GM12878 (cell line): Measurements from ENCODE around the gene ADAM23. TPM values are rescaled to one million over a fixed set of nuclear protein-coding genes. Genes with fewer than 3 reads are reported as not detected.

Source experiments
- ATAC-seq: fragments of 200-7000 bp; cut with Tn5 transposase; 3 replicates; pipeline ENCODE4 v1.9.1; 2020; ENCODE audit warnings: mild to moderate bottlenecking, moderate library complexity
- BruUV-seq: library from RNA; stranded (reverse); fragments of 400-500 nt; replicated peaks from 2 replicates; lab custom pipeline; 2021; lab: Mats Ljungman, UMichigan
- CTCF ChIA-PET: fragments of 300-600 bp; sonication (Branson Sonifier 250); formaldehyde crosslinking; extraction: SDS; loops from one replicate; lab custom pipeline; 2021; ENCODE audit warnings: inconsistent platforms; lab: Yijun Ruan, JAX
- POLR2A ChIA-PET: fragments of 350-600 bp; formaldehyde crosslinking; extraction: SDS; loops from one replicate; lab custom pipeline; 2021; ENCODE audit warnings: inconsistent platforms; lab: Charles Lee
- RAD21 ChIA-PET: fragments of 300-600 bp; sonication (Branson Sonifier 250); formaldehyde crosslinking; loops from one replicate; lab custom pipeline; 2023; ENCODE audit warnings: antibody characterized with exemption; ENCODE audit not compliant: unreplicated experiment; lab: Charles Lee
- SMC1A ChIA-PET: fragments of 300-600 bp; sonication (Branson Sonifier 250); formaldehyde crosslinking; loops from one replicate; lab custom pipeline; 2023; ENCODE audit not compliant: unreplicated experiment, uncharacterized antibody; lab: Charles Lee
- DNase-seq: peaks from one replicate; pipeline ENCODE4 v3.0.0-alpha.2; 2011; ENCODE audit warnings: low read depth, low spot score
- FAIRE-seq: peaks from 3 replicates; lab custom pipeline; 2011; peaks lifted over from hg19 to GRCh38; lab: Jason Lieb, UNC
- H2AFZ ChIP-seq: 2 replicates; pipeline ENCODE4 v1.6.0; 2011; ENCODE audit warnings: low read depth, low read length, control low read depth; ENCODE audit not compliant: control insufficient read depth
- H3K27ac ChIP-seq: 2 replicates; pipeline ENCODE4 v1.5.1; 2011; ENCODE audit warnings: control low read depth; ENCODE audit not compliant: control insufficient read depth, insufficient read depth
- H3K27me3 ChIP-seq, 2 experiments: replicated peaks in 1 of 2; 2 replicates each; pipeline versions ENCODE4 v1.6.0 to v1.6.1; 2011; ENCODE audit warnings: low read length in 1 of 2; ENCODE audit not compliant: control insufficient read depth in 2 of 2, insufficient read depth in 2 of 2
- H3K36me3 ChIP-seq, 2 experiments: 2 replicates each; pipeline ENCODE4 v1.5.1; 2011; ENCODE audit warnings: low read length in 1 of 2; ENCODE audit not compliant: control insufficient read depth in 2 of 2, insufficient read depth in 2 of 2
- H3K4me1 ChIP-seq: 2 replicates; pipeline ENCODE4 v1.6.1; 2011; ENCODE audit warnings: mild to moderate bottlenecking, low read length, moderate library complexity, mixed read lengths; ENCODE audit not compliant: control insufficient read depth, insufficient read depth
- H3K4me2 ChIP-seq: 2 replicates; pipeline ENCODE4 v1.6.0; 2011; ENCODE audit warnings: control low read depth; ENCODE audit not compliant: control insufficient read depth, insufficient read depth
- H3K4me3 ChIP-seq: fragments of 200-600 bp; sonication (generic); 2 replicates; pipeline ENCODE4 v1.5.1; 2016
- H3K79me2 ChIP-seq: 2 replicates; pipeline ENCODE4 v1.6.0; 2011; ENCODE audit warnings: low read length; ENCODE audit not compliant: control insufficient read depth, insufficient read depth
- H3K9ac ChIP-seq: 2 replicates; pipeline ENCODE4 v1.8.0; 2011; ENCODE audit warnings: low read length, control low read depth, mixed read lengths; ENCODE audit not compliant: control insufficient read depth, insufficient read depth
- H3K9me3 ChIP-seq: replicated peaks from 3 replicates; pipeline ENCODE4 v1.5.1; 2011; ENCODE audit warnings: mild to moderate bottlenecking, low read length; ENCODE audit not compliant: control insufficient read depth, insufficient read depth
- H4K20me1 ChIP-seq: 2 replicates; pipeline ENCODE4 v1.6.0; 2011; ENCODE audit not compliant: control insufficient read depth, insufficient read depth
- EGR1 ChIP-seq, 2 experiments: IDR thresholded peaks; 1 replicate in 1 of 2; 2 replicates in 1 of 2; pipeline ENCODE4 v1.6.1; 2011 to 2012; ENCODE audit warnings: low read depth in 2 of 2, low read length in 2 of 2, borderline replicate concordance in 1 of 2, mild to moderate bottlenecking in 1 of 2, moderate library complexity in 1 of 2
- GATAD2B ChIP-seq: fragments of 450-650 bp; conservative IDR thresholded peaks from 2 replicates; pipeline ENCODE4 v1.6.1; 2017; ENCODE audit warnings: low read depth, mild to moderate bottlenecking, moderate library complexity
- HCFC1 ChIP-seq: fragments of 150-350 bp; IDR thresholded peaks from 2 replicates; pipeline ENCODE4 v1.6.1; 2014; ENCODE audit warnings: low read length
- HDAC2 ChIP-seq: fragments of 200-600 bp; sonication (generic); IDR thresholded peaks from 2 replicates; pipeline ENCODE4 v1.6.1; 2017
- IKZF1 ChIP-seq: fragments of 450-650 bp; conservative IDR thresholded peaks from 2 replicates; pipeline ENCODE4 v1.6.1; 2017; ENCODE audit warnings: antibody characterized with exemption, mild to moderate bottlenecking
- MEF2A ChIP-seq: IDR thresholded peaks from 2 replicates; pipeline ENCODE4 v1.6.1; 2011; ENCODE audit warnings: low read depth, mild to moderate bottlenecking, low read length, moderate library complexity; ENCODE audit not compliant: insufficient read depth
- MYB ChIP-seq: fragments of 150-350 bp; IDR thresholded peaks from 2 replicates; pipeline ENCODE4 v1.6.1; 2014; ENCODE audit warnings: mild to moderate bottlenecking, low read depth, low read length, borderline replicate concordance
- NR2C2 ChIP-seq: IDR thresholded peaks from 2 replicates; pipeline ENCODE4 v1.6.1; 2011; ENCODE audit warnings: borderline replicate concordance, low read depth; ENCODE audit not compliant: control insufficient read depth, insufficient read length
- PAX8 ChIP-seq: fragments of 450-650 bp; IDR thresholded peaks from 2 replicates; pipeline ENCODE4 v1.6.1; 2017; ENCODE audit warnings: mild to moderate bottlenecking, moderate library complexity
- PML ChIP-seq: IDR thresholded peaks from 2 replicates; pipeline ENCODE4 v1.6.1; 2012; ENCODE audit warnings: low read length, inconsistent platforms
- SIX5 ChIP-seq: IDR thresholded peaks from 2 replicates; pipeline ENCODE4 v1.6.1; 2011; ENCODE audit warnings: mild to moderate bottlenecking, low read depth, low read length, moderate library complexity; ENCODE audit not compliant: severe bottlenecking
- SRF ChIP-seq, 2 experiments: IDR thresholded peaks; 2 replicates each; pipeline ENCODE4 v1.6.1; 2011; ENCODE audit warnings: low read depth in 2 of 2, low read length in 2 of 2, mild to moderate bottlenecking in 1 of 2, moderate library complexity in 1 of 2
- STAT3 ChIP-seq: IDR thresholded peaks from 2 replicates; pipeline ENCODE4 v1.6.1; 2011; ENCODE audit warnings: low read depth, low read length, improper control_type of control experiment
- WGBS: methylation state at CpG from one replicate; pipeline ENCODE4 v1.1.6; 2016; ENCODE audit warnings: low lambda C conversion rate; ENCODE audit not compliant: insufficient replicate concordance, insufficient coverage; ENCODE audit errors: missing lambda C conversion rate; 5-methylcytosine and 5-hydroxymethylcytosine counted together
- in situ Hi-C: fragments of 300-500 bp; cut with MboI; formaldehyde crosslinking; loops from 9 replicates; pipeline ENCODE4 v1.14.3; 2018; ENCODE audit warnings: mixed read lengths
- intact Hi-C: fragments of 100-400 bp; cut with micrococcal nuclease; formaldehyde crosslinking; loops from one replicate; pipeline ENCODE4 v1.14.2; 2022; ENCODE audit not compliant: unreplicated experiment
- polyA plus RNA-seq, 11 experiments: library from polyadenylated mRNA; depleted of rRNA in 4 of 11; unstranded in 6 of 11; stranded (reverse) in 5 of 11; fragments of >200 nt; fragmentation: Nextera tagmentation in 4 of 11; fragmentation: Illumina TruSeq in 1 of 11; extraction: Ambion mirVana in 4 of 11; extraction: Trizol in 1 of 11; gene quantifications; 1 replicate in 1 of 11; 2 replicates in 10 of 11; pipeline versions ENCODE4 v1.2.1 to v1.2.3, GENCODE V29; 2011 to 2016; ENCODE audit warnings: inconsistent platforms in 2 of 11, missing spikeins in 2 of 11, low read depth in 1 of 11
- total RNA-seq, 4 experiments: library from RNA; depleted of rRNA in 3 of 4; stranded (reverse); fragments of >200 nt in 3 of 4; fragmentation: Illumina TruSeq in 1 of 4; extraction: Trizol in 1 of 4; gene quantifications; 2 replicates each; pipeline versions ENCODE4 v1.2.1 to v1.2.3, GENCODE V29; 2013 to 2021
- TF ChIP-seq, protein P1 (sequence below): fragments of 150-350 bp; IDR thresholded peaks from 2 replicates; pipeline ENCODE4 v1.6.1; 2016; ENCODE audit warnings: low read depth, low read length
- TF ChIP-seq, protein P2 (sequence below): fragments of 450-650 bp; formaldehyde crosslinking; IDR thresholded peaks from 2 replicates; pipeline ENCODE4 v1.4.0; 2020; ENCODE audit warnings: mild to moderate bottlenecking, moderate library complexity
- TF ChIP-seq, protein P3 (sequence below): fragments of 450-650 bp; IDR thresholded peaks from 2 replicates; pipeline ENCODE4 v1.6.1; 2017; ENCODE audit warnings: mild to moderate bottlenecking, low read depth, inconsistent platforms; ENCODE audit not compliant: poor library complexity, severe bottlenecking

The ADAM23 gene
- total and polyA plus RNA-seq, 10 of the 15 experiments (the other 5 are each of a cell fraction or from before 2014, with no cell fraction given): 5.7 to 41.8 (median 15.6) TPM

DNA sequence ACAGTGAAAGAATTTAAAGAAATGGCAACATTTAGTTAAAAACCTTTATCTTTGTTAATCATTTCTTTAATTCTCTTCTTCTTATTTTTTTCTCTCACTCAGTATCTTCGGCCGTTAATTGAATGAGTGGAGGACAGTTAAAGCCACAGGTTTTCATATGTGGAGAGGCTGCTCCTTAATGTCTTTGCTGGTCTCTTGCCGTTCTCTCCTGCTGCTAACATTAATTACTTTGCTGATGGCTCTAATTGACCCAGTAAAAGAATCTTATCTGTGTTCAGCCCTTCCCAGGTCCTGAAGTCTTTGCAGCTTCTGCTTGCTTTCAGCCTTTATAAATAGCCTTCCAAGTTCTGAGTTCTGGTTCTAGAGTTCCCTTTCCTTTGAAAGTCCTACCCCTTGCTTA is 77.1 kb downstream of the ADAM23 start:
- FAIRE-seq: no peak
- CTCF ChIA-PET: interaction anchor here (0.9 to 3.4 kb wide), 3 partner anchors 8 to 128 kb away, joined by 3 to 17 read pairs (median 3); no protein-coding TSS in a partner anchor
- TF ChIP-seq MYB (no peak), SRF (IDR thresholded peaks at IDR 0.05; ENCODE audit: low read depth in 2 of 2, low read length in 2 of 2) (no peak), MEF2A (no peak), PAX8 (no peak), IKZF1 (no peak), HDAC2 (no peak), HCFC1 (no peak), SIX5 (no peak), PML (no peak), NR2C2 (no peak), GATAD2B (no peak), EGR1 (IDR thresholded peaks at IDR 0.05; ENCODE audit: borderline replicate concordance in 1 of 2, low read depth in 2 of 2, low read length in 2 of 2) (no peak), STAT3 (no peak)
- TF ChIP-seq, protein P1, sequence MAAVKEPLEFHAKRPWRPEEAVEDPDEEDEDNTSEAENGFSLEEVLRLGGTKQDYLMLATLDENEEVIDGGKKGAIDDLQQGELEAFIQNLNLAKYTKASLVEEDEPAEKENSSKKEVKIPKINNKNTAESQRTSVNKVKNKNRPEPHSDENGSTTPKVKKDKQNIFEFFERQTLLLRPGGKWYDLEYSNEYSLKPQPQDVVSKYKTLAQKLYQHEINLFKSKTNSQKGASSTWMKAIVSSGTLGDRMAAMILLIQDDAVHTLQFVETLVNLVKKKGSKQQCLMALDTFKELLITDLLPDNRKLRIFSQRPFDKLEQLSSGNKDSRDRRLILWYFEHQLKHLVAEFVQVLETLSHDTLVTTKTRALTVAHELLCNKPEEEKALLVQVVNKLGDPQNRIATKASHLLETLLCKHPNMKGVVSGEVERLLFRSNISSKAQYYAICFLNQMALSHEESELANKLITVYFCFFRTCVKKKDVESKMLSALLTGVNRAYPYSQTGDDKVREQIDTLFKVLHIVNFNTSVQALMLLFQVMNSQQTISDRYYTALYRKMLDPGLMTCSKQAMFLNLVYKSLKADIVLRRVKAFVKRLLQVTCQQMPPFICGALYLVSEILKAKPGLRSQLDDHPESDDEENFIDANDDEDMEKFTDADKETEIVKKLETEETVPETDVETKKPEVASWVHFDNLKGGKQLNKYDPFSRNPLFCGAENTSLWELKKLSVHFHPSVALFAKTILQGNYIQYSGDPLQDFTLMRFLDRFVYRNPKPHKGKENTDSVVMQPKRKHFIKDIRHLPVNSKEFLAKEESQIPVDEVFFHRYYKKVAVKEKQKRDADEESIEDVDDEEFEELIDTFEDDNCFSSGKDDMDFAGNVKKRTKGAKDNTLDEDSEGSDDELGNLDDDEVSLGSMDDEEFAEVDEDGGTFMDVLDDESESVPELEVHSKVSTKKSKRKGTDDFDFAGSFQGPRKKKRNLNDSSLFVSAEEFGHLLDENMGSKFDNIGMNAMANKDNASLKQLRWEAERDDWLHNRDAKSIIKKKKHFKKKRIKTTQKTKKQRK: no peak
- TF ChIP-seq, protein P2, sequence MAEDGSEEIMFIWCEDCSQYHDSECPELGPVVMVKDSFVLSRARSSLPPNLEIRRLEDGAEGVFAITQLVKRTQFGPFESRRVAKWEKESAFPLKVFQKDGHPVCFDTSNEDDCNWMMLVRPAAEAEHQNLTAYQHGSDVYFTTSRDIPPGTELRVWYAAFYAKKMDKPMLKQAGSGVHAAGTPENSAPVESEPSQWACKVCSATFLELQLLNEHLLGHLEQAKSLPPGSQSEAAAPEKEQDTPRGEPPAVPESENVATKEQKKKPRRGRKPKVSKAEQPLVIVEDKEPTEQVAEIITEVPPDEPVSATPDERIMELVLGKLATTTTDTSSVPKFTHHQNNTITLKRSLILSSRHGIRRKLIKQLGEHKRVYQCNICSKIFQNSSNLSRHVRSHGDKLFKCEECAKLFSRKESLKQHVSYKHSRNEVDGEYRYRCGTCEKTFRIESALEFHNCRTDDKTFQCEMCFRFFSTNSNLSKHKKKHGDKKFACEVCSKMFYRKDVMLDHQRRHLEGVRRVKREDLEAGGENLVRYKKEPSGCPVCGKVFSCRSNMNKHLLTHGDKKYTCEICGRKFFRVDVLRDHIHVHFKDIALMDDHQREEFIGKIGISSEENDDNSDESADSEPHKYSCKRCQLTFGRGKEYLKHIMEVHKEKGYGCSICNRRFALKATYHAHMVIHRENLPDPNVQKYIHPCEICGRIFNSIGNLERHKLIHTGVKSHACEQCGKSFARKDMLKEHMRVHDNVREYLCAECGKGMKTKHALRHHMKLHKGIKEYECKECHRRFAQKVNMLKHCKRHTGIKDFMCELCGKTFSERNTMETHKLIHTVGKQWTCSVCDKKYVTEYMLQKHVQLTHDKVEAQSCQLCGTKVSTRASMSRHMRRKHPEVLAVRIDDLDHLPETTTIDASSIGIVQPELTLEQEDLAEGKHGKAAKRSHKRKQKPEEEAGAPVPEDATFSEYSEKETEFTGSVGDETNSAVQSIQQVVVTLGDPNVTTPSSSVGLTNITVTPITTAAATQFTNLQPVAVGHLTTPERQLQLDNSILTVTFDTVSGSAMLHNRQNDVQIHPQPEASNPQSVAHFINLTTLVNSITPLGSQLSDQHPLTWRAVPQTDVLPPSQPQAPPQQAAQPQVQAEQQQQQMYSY (CRISPR knock-in tag): no peak
- TF ChIP-seq, protein P3, sequence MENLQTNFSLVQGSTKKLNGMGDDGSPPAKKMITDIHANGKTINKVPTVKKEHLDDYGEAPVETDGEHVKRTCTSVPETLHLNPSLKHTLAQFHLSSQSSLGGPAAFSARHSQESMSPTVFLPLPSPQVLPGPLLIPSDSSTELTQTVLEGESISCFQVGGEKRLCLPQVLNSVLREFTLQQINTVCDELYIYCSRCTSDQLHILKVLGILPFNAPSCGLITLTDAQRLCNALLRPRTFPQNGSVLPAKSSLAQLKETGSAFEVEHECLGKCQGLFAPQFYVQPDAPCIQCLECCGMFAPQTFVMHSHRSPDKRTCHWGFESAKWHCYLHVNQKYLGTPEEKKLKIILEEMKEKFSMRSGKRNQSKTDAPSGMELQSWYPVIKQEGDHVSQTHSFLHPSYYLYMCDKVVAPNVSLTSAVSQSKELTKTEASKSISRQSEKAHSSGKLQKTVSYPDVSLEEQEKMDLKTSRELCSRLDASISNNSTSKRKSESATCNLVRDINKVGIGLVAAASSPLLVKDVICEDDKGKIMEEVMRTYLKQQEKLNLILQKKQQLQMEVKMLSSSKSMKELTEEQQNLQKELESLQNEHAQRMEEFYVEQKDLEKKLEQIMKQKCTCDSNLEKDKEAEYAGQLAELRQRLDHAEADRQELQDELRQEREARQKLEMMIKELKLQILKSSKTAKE: no peak

More for the DNA sequence above, 77.1 kb downstream of the ADAM23 start:
- H4K20me1 ChIP-seq: no peaks in the 10 kb centered on the region
- H3K4me3 ChIP-seq: no peak overlapping the region
- ATAC-seq (no peak), DNase-seq (no peak)
- no peaks in the 10 kb centered on the region for H3K4me1 ChIP-seq
- ChIA-PET POLR2A (interaction anchor here (1.2 kb wide), 1 partner anchor 12 kb away, joined by 3 read pairs; no protein-coding TSS in a partner anchor), RAD21 (interaction anchor here (1.2 to 1.4 kb wide), 2 partner anchors 9 to 128 kb away, joined by 4 to 5 read pairs; no protein-coding TSS in a partner anchor), SMC1A (interaction anchor here (0.6 to 3.3 kb wide), 7 partner anchors 8 to 128 kb away, joined by 3 to 14 read pairs (median 4); no protein-coding TSS in a partner anchor)
- no peaks in the 10 kb centered on the region for H3K27me3 ChIP-seq
- no peak overlapping the region for H3K4me2 ChIP-seq
- H3K36me3 ChIP-seq: no peaks in the 10 kb centered on the region
- WGBS: 95% methylated on average over 3 of the region's 3 CpGs
- no peak overlapping the region for H3K9ac ChIP-seq
- in situ Hi-C loops: no loop called here
- H3K27ac ChIP-seq: no peak overlapping the region
- no peak overlapping the region for H2AFZ ChIP-seq
- no peaks in the 10 kb centered on the region for H3K9me3 ChIP-seq
- intact Hi-C loops: no loop called here
- BruUV-seq: no TSS peak
- H3K79me2 ChIP-seq: no peaks in the 10 kb centered on the region
